ENCODE results near the gene SCCPDH. TPM values are rescaled to one million over a fixed set of nuclear protein-coding genes. Genes with fewer than 3 reads are reported as not detected.

SCCPDH gene
- total and polyA plus RNA-seq, 9 of the 15 experiments (the other 6 are each of a cell fraction or from before 2014, with no cell fraction given) = 7.0 to 61.9 (median 38.3) TPM

- peak in 1 of 2 experiments; percentile 24; a peak in 1 of 4 replicates for TF ChIP-seq FOXA3 (CRISPR knock-in tag; conservative IDR thresholded peaks at IDR 0.05 in 1 of 2, IDR thresholded peaks at IDR 0.05 in 1 of 2)
- TF ChIP-seq E2F6 (IDR thresholded peaks at IDR 0.05; ENCODE audit: borderline replicate concordance in 1 of 2, extremely low read depth in 1 of 2, insufficient read depth in 1 of 2, insufficient read length in 1 of 2, low read depth in 1 of 2, low read length in 1 of 2, poor library complexity in 1 of 2, severe bottlenecking in 1 of 2) = peak; percentile 57 to 79
- TF ChIP-seq KLF16 (IDR thresholded peaks at IDR 0.05) = no peak
- peak; percentile 96 for TF ChIP-seq MGA (IDR thresholded peaks at IDR 0.05)
- TF ChIP-seq ZNF197 (CRISPR knock-in tag; IDR thresholded peaks at IDR 0.05; ENCODE audit: low read depth) = no peak
- no peak for TF ChIP-seq FOXK2 (conservative IDR thresholded peaks at IDR 0.05 in 1 of 2, IDR thresholded peaks at IDR 0.05 in 1 of 2; ENCODE audit: low read depth in 2 of 2)
- no peak for TF ChIP-seq MIER1 (IDR thresholded peaks at IDR 0.05; ENCODE audit: low read depth)
- 0 out of 2 replicates have a peak, but pooled peaks have one; percentile 31 for TF ChIP-seq XRCC5 (IDR thresholded peaks at IDR 0.05; ENCODE audit: low read depth, low read length)
- 0 out of 2 replicates have a peak, but pooled peaks have one; percentile 15 for TF ChIP-seq NR3C1 (CRISPR knock-in tag; IDR thresholded peaks at IDR 0.05)
- TF ChIP-seq ZC3H4 (CRISPR knock-in tag; IDR thresholded peaks at IDR 0.05; ENCODE audit: borderline replicate concordance) = 0 out of 2 replicates have a peak, but pooled peaks have one; percentile 27
- peak; percentile 21; the same call in 1 of the 2 replicates for TF ChIP-seq BCOR (IDR thresholded peaks at IDR 0.05)
- TF ChIP-seq ATF1 (CRISPR knock-in tag; IDR thresholded peaks at IDR 0.05) = no peak
- TF ChIP-seq ATF1 (tag; IDR thresholded peaks at IDR 0.05) = 0 out of 2 replicates have a peak, but pooled peaks have one; percentile 8
- peak; percentile 43; the same call in 1 of the 2 replicates for TF ChIP-seq EP400 (IDR thresholded peaks at IDR 0.05)
- 0 out of 2 replicates have a peak, but pooled peaks have one; percentile 17 for TF ChIP-seq SMARCA4 (IDR thresholded peaks at IDR 0.05)
Observed at GRCh38 chr1:246724731-246725095, 504 bp downstream of the SCCPDH start (continued).
